ENCODE data around the gene ACACA.

GRCh38 chr17:37280841-37281240, 125.8 kb downstream of the ACACA start:
- TF ChIP-seq POLR2A (IDR thresholded peaks at IDR 0.05; ENCODE audit: low read depth, low read length) (no peak), CTCF (IDR thresholded peaks at IDR 0.05; ENCODE audit: extremely low read depth in 1 of 2, insufficient read depth in 1 of 2, low read depth in 1 of 2, low read length in 2 of 2) (no peak), EZH2 (IDR thresholded peaks at IDR 0.05; ENCODE audit: borderline replicate concordance, low read depth, low read length, severe bottlenecking) (no peak), MYC (IDR thresholded peaks at IDR 0.05; ENCODE audit: low read depth, low read length) (no peak), FOS (IDR thresholded peaks at IDR 0.05; ENCODE audit: borderline replicate concordance, insufficient read depth, low read length) (no peak), GATA2 (IDR thresholded peaks at IDR 0.05; ENCODE audit: insufficient read depth, insufficient read length, low read depth, low read length) (no peak), POLR2AphosphoS5 (IDR thresholded peaks at IDR 0.05; ENCODE audit: insufficient read depth, low read depth, low read length) (no peak), JUN (IDR thresholded peaks at IDR 0.05; ENCODE audit: borderline replicate concordance, insufficient read depth, insufficient read length, low read depth) (no peak)

Data from endothelial cell of umbilical vein (primary cell).